ENCODE results near the gene PERP. TPM values are rescaled to one million over a fixed set of nuclear protein-coding genes. Genes with fewer than 3 reads are reported as not detected.
A peak's percentile ranks its signal among the peaks of the same experiment; 100 is the strongest.

Gene PERP
- total RNA-seq, 6 experiments from 2014 or later: 27.9 to 61.6 (median 45.7) TPM

DNA sequence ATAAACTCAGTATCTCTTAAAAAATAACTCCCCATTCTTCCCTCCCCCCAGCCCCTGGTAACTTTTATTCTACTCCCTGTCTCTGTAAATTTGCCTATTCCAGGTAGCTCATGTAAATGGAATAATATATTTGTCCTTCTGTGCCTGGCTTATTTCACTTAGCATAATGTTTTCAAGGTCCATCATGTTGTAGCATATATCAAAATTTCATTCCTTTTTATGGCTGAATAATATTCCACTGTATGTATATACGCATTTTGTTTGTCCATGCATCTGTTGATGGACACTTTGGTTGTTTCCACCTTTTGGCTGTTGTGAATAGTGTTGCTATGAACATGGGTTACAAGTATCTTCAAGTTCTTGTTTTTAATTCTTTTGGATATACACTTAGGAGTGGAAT lies 13.0 kb downstream of the PERP start:
- Histone ChIP-seq H3K4me3 (no peak overlapping the region), H3K9me3 (no peaks in the 10 kb centered on the region), H3K4me1 (no peaks in the 10 kb centered on the region), H3K36me3 (peaks cover 0 to 9% (median 0%) of the 10 kb centered on the region in 4 donors), H3K27me3 (no peaks in the 10 kb centered on the region), H3K27ac (no peak overlapping the region)
- intact Hi-C loops (cut with DNase I): no loop called here
- 93% methylated on average over 1 of the region's 1 CpG for WGBS (ENCODE audit: insufficient coverage, low coverage, low lambda C conversion rate, missing lambda C conversion rate)
- ATAC-seq (no peak), DNase-seq (no peak)
- TF ChIP-seq, protein P1, sequence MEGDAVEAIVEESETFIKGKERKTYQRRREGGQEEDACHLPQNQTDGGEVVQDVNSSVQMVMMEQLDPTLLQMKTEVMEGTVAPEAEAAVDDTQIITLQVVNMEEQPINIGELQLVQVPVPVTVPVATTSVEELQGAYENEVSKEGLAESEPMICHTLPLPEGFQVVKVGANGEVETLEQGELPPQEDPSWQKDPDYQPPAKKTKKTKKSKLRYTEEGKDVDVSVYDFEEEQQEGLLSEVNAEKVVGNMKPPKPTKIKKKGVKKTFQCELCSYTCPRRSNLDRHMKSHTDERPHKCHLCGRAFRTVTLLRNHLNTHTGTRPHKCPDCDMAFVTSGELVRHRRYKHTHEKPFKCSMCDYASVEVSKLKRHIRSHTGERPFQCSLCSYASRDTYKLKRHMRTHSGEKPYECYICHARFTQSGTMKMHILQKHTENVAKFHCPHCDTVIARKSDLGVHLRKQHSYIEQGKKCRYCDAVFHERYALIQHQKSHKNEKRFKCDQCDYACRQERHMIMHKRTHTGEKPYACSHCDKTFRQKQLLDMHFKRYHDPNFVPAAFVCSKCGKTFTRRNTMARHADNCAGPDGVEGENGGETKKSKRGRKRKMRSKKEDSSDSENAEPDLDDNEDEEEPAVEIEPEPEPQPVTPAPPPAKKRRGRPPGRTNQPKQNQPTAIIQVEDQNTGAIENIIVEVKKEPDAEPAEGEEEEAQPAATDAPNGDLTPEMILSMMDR (IDR thresholded peaks at IDR 0.05): no peak
- TF ChIP-seq POLR2A (IDR thresholded peaks at IDR 0.05): no peak

DNA sequence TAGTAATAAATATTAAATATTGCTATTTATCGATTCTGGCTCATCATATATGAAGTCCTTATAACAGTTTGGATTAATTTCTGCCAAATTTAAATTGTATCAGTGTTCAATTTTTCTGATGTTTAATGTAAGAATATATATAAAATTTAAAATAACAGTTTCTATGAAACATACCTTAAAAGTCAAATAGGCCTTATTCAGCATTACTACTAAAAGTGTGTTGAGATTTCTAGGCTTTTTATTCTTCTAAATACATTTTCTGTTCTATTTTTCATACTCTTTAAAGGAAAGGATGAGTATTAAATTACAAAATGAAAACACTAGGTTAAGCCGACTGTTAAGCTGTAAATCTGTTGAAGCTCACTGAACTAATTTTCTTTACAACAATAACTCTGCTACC lies 13.6 kb downstream of the PERP start:
- 100% methylated on average over 2 of the region's 2 CpGs for WGBS (ENCODE audit: insufficient coverage, low coverage, low lambda C conversion rate, missing lambda C conversion rate)
- Histone ChIP-seq H3K27ac (no peak overlapping the region), H3K27me3 (no peaks in the 10 kb centered on the region), H3K4me1 (peaks cover 0 to 4% (median 0%) of the 10 kb centered on the region in 4 donors), H3K36me3 (peaks cover 0 to 9% (median 0%) of the 10 kb centered on the region in 4 donors), H3K4me3 (no peak overlapping the region), H3K9me3 (no peaks in the 10 kb centered on the region)
- TF ChIP-seq, protein P1 (IDR thresholded peaks at IDR 0.05): no peak
- no peak for TF ChIP-seq POLR2A (IDR thresholded peaks at IDR 0.05)
- ATAC-seq: no peak
- intact Hi-C loops (cut with DNase I): no loop called here
- no peak for DNase-seq

DNA sequence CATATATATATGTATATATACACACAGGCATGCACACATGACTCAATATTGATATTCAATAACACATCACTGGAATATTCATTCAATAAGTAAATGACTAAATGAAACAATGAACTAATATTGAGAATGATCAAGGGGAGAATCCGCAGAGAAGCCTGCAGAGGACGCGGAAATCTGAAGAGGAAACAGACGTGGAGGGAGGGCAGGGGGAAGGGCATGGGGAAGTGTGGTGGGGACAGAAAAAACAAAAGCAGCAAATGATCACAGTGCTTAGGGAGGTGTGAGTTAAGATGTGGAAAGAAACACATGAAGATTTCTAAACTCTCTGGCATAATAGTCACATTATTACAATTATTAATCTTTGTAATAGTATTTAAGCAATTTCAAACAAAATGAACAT lies 14.5 kb downstream of the PERP start:
- intact Hi-C loops (cut with DNase I): no loop called here
- H3K4me3 ChIP-seq: no peak overlapping the region
- DNase-seq: no peak
- no peak overlapping the region for H3K27ac ChIP-seq
- H3K4me1 ChIP-seq: peaks cover 0 to 14% (median 0%) of the 10 kb centered on the region in 4 donors
- H3K27me3 ChIP-seq: no peaks in the 10 kb centered on the region
- TF ChIP-seq POLR2A (IDR thresholded peaks at IDR 0.05): no peak
- TF ChIP-seq, protein P1 (IDR thresholded peaks at IDR 0.05): no peak
- 22% methylated on average over 4 of the region's 4 CpGs for WGBS (ENCODE audit: insufficient coverage, low coverage, low lambda C conversion rate, missing lambda C conversion rate)
- no peak for ATAC-seq
- H3K9me3 ChIP-seq: no peaks in the 10 kb centered on the region
- peaks cover 0 to 9% (median 0%) of the 10 kb centered on the region in 4 donors for H3K36me3 ChIP-seq

DNA sequence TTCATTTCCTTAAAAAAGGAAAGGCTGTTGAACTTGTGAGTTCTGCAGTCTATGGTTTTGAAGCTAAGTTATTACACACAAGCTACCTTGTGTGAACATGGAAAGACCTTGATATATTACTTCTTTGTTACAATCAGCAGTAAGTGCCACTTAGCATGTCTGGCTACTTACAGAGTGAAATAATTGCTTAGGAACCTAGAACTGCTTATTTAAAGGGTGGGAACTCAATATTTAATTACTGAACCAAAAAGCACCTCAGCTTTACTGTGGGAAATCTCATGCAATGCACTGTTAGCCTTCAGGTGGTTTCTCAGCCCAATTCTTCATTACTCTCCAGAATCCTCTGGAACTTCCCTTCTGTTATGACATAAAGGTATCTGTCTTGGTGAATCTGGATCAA lies 17.9 kb downstream of the PERP start:
- ATAC-seq (no peak), DNase-seq (no peak)
- Histone ChIP-seq H3K9me3 (no peaks in the 10 kb centered on the region), H3K4me1 (peaks cover 0 to 27% (median 4%) of the 10 kb centered on the region in 4 donors), H3K27me3 (no peaks in the 10 kb centered on the region), H3K27ac (no peak overlapping the region), H3K4me3 (no peak overlapping the region), H3K36me3 (peaks cover 0 to 2% (median 0%) of the 10 kb centered on the region in 4 donors)
- intact Hi-C loops (cut with DNase I): no loop called here
- no peak for TF ChIP-seq POLR2A (IDR thresholded peaks at IDR 0.05)
- TF ChIP-seq, protein P1 (IDR thresholded peaks at IDR 0.05): no peak

DNA sequence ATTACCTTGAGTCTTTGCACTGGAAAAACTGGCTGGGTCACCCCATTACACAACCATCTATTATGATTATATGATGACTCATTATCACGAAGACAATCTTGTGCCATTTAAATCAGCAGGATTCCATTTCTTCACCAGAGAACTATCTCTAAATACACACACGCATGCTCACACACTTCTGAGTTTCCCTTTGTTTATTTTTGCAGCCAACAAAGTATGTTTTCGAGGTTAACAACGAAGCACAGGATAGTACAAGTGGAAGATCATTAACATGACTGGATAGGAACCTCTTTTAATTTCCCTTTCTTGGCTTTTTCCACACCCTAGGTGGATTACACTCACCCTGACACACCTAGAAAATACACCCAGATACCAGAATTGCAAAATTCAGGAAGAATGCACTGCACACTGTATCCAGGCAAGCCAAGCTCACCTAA lies 18.9 kb downstream of the PERP start:
- WGBS (ENCODE audit: insufficient coverage, low coverage, low lambda C conversion rate, missing lambda C conversion rate): 17% methylated on average over 4 of the region's 4 CpGs
- DNase-seq: no peak
- no peak for TF ChIP-seq POLR2A (IDR thresholded peaks at IDR 0.05)
- TF ChIP-seq, protein P1 (IDR thresholded peaks at IDR 0.05): no peak
- H3K9me3 ChIP-seq: no peaks in the 10 kb centered on the region
- H3K27ac ChIP-seq: peak overlapping the region in 2 of 3 donors; percentile 64 to 84
- peak in 3 of 4 donors; percentile 31 to 64 (median 53) for ATAC-seq
- H3K27me3 ChIP-seq: no peaks in the 10 kb centered on the region
- intact Hi-C loops (cut with DNase I): no loop called here
- H3K36me3 ChIP-seq: no peaks in the 10 kb centered on the region
- no peak overlapping the region for H3K4me3 ChIP-seq
- peaks cover 0 to 27% (median 4%) of the 10 kb centered on the region in 4 donors for H3K4me1 ChIP-seq

Data from right lobe of liver (tissue), 6 donors.